ENCODE results near the gene BOC.

Gene BOC

DNA sequence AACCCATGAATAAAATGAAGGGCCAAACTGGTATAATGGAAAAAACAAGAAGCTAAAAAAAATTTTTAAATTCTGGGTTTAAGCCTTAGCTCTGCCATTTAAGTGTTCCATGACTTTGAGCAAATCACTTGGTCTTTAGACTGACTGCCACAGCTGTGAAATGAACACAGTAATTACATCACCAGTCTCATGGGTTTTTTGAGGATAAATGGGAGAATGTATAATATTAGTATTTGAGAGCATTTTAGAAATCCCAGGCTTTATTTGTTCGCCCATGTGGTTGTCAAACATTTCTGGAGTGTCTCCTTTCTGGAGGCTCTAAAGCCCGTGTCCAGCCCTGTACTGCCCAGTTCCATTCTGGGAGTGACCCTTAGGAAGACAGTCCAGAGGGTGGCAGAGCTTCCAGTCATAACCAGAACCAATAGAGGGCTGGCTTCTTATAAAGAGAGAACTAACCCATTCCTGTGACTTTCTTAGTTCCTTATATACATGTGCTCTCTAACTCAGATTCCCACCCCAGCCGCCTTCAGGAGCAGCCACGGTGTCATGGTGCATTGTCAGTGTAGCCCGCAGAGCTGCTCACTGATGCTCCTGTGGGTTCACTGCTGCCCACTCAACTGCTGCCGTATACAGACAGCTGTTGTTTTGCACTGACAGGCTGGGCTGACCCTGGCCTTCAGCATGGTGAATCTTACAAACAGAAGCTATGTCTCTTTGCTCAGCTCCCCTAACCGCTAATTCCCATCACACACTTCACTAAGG is 44.7 kb downstream of the BOC start:
- ChIA-PET POLR2A (no interaction called here), CTCF (interaction anchor here (1.4 kb wide), 1 partner anchor 9 kb away, joined by 3 read pairs; no protein-coding TSS in a partner anchor)
- 100% methylated on average over 7 of the region's 7 CpGs for WGBS (ENCODE audit: insufficient coverage)
- Histone ChIP-seq H3K9me3 (ENCODE audit: control extremely low read depth in 1 of 5, control insufficient read depth in 4 of 5, insufficient read depth in 2 of 5, low read depth in 1 of 5, low read length in 4 of 5) (no peaks in the 10 kb centered on the region), H3K36me3 (ENCODE audit: control insufficient read depth in 4 of 4, insufficient read depth in 4 of 4, low read length in 3 of 4) (no peaks in the 10 kb centered on the region), H3K4me3 (ENCODE audit: control insufficient read depth in 1 of 7, extremely low read depth in 1 of 7, insufficient read depth in 4 of 7, low read depth in 2 of 7, low read length in 6 of 7) (no peak overlapping the region), H3K27me3 (replicated peaks in 2 of 5; ENCODE audit: control insufficient read depth in 4 of 5, insufficient read depth in 5 of 5, low read length in 4 of 5) (peaks cover 0 to 1% (median 0%) of the 10 kb centered on the region in 5 experiments), H3K4me1 (ENCODE audit: control extremely low read depth in 1 of 4, control insufficient read depth in 4 of 4, insufficient read depth in 4 of 4, low read length in 3 of 4) (peaks cover 0 to 16% (median 0%) of the 10 kb centered on the region in 4 experiments), H3K27ac (ENCODE audit: insufficient read depth in 1 of 2, low read depth in 1 of 2, low read length in 2 of 2, poor library complexity in 1 of 2, severe bottlenecking in 2 of 2) (no peak overlapping the region)
- no peak for DNase-seq

DNA sequence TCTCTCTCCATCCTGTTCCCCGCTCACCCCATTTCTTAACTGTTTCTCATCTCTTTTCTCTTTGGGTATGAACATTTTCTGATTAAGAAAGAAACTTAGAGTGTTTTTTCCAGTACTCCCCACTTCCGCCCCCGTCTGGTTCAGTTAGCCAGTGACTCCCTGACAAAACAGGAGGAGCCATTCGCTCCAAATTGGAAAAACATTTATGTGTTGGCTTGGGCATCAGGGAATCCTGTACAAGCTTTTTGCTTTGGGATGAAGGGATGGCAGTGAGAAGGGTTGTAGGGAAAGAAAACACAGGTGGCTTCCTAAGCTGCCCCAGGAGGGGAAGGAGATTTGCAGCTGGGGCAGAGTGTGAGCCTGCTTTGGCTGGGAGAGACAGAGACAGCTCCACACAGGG is 47.0 kb downstream of the BOC start:
- Histone ChIP-seq H3K4me3 (ENCODE audit: control insufficient read depth in 1 of 7, extremely low read depth in 1 of 7, insufficient read depth in 4 of 7, low read depth in 2 of 7, low read length in 6 of 7) (no peak overlapping the region), H3K4me1 (ENCODE audit: control extremely low read depth in 1 of 4, control insufficient read depth in 4 of 4, insufficient read depth in 4 of 4, low read length in 3 of 4) (peaks cover 0 to 16% (median 0%) of the 10 kb centered on the region in 4 experiments), H3K27me3 (replicated peaks in 2 of 5; ENCODE audit: control insufficient read depth in 4 of 5, insufficient read depth in 5 of 5, low read length in 4 of 5) (peaks cover 0 to 6% (median 0%) of the 10 kb centered on the region in 5 experiments), H3K36me3 (ENCODE audit: control insufficient read depth in 4 of 4, insufficient read depth in 4 of 4, low read length in 3 of 4) (no peaks in the 10 kb centered on the region), H3K27ac (ENCODE audit: insufficient read depth in 1 of 2, low read depth in 1 of 2, low read length in 2 of 2, poor library complexity in 1 of 2, severe bottlenecking in 2 of 2) (no peak overlapping the region), H3K9me3 (ENCODE audit: control extremely low read depth in 1 of 5, control insufficient read depth in 4 of 5, insufficient read depth in 2 of 5, low read depth in 1 of 5, low read length in 4 of 5) (no peaks in the 10 kb centered on the region)
- POLR2A ChIA-PET: no interaction called here
- WGBS (ENCODE audit: insufficient coverage): 100% methylated on average over 1 of the region's 4 CpGs
- DNase-seq: no peak
- CTCF ChIA-PET: interaction anchor here (1.0 to 1.6 kb wide), 2 partner anchors 11 to 21 kb away, joined by 3 to 6 read pairs; no protein-coding TSS in a partner anchor

- Histone ChIP-seq H3K27me3 (replicated peaks in 2 of 5; ENCODE audit: control insufficient read depth in 4 of 5, insufficient read depth in 5 of 5, low read length in 4 of 5) (peaks cover 0 to 6% (median 0%) of the 10 kb centered on the region in 5 experiments), H3K4me3 (ENCODE audit: control insufficient read depth in 1 of 7, extremely low read depth in 1 of 7, insufficient read depth in 4 of 7, low read depth in 2 of 7, low read length in 6 of 7) (no peak overlapping the region), H3K36me3 (ENCODE audit: control insufficient read depth in 4 of 4, insufficient read depth in 4 of 4, low read length in 3 of 4) (no peaks in the 10 kb centered on the region), H3K9me3 (ENCODE audit: control extremely low read depth in 1 of 5, control insufficient read depth in 4 of 5, insufficient read depth in 2 of 5, low read depth in 1 of 5, low read length in 4 of 5) (no peaks in the 10 kb centered on the region), H3K4me1 (ENCODE audit: control extremely low read depth in 1 of 4, control insufficient read depth in 4 of 4, insufficient read depth in 4 of 4, low read length in 3 of 4) (peaks cover 0 to 10% (median 0%) of the 10 kb centered on the region in 4 experiments), H3K27ac (ENCODE audit: insufficient read depth in 1 of 2, low read depth in 1 of 2, low read length in 2 of 2, poor library complexity in 1 of 2, severe bottlenecking in 2 of 2) (no peak overlapping the region)
- DNase-seq: no peak
- ChIA-PET POLR2A (no interaction called here), CTCF (interaction anchor here (1.6 kb wide), 1 partner anchor 10 kb away, joined by 6 read pairs; no protein-coding TSS in a partner anchor)
- no CpG with 5 or more reads among the region's 2 CpGs for WGBS (ENCODE audit: insufficient coverage)
Measured at GRCh38 chr3:113259196-113259595, 47.8 kb downstream of the BOC start.

DNA sequence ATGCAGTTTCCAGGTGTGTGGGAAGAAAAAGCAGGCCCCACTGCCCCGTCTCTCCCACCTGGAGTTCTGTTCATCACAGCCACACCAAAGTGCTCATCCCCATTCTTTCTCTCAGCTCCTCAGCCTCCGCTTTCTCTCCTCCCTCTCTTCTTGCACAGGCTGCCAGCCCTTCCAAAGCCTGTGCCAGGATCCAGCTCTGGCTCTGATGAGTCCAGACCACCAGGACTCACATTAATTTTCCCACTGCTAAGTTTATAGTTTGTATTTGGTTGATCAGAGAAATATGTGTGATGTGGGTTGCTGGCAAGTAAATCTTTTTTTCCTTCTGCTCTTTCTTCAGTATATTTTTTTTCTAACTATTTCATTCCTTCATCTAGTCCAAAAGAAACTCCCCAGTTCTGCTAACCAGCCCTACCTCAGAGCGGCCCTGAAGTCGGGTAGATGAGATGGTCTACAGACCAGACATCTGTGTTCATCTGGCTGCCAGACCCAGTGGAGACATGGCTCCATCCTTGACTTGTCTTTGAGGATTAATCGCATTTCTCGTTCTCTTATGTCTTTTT is 49.8 kb downstream of the BOC start:
- no peaks in the 10 kb centered on the region for H3K9me3 ChIP-seq (ENCODE audit: control extremely low read depth in 1 of 5, control insufficient read depth in 4 of 5, insufficient read depth in 2 of 5, low read depth in 1 of 5, low read length in 4 of 5)
- ChIA-PET CTCF (no interaction called here), POLR2A (no interaction called here)
- 96% methylated on average over 3 of the region's 6 CpGs for WGBS (ENCODE audit: insufficient coverage)
- no peak overlapping the region for H3K4me3 ChIP-seq (ENCODE audit: control insufficient read depth in 1 of 7, extremely low read depth in 1 of 7, insufficient read depth in 4 of 7, low read depth in 2 of 7, low read length in 6 of 7)
- no peak overlapping the region for H3K27ac ChIP-seq (ENCODE audit: insufficient read depth in 1 of 2, low read depth in 1 of 2, low read length in 2 of 2, poor library complexity in 1 of 2, severe bottlenecking in 2 of 2)
- peaks cover 0 to 6% (median 0%) of the 10 kb centered on the region in 5 experiments for H3K27me3 ChIP-seq (replicated peaks in 2 of 5; ENCODE audit: control insufficient read depth in 4 of 5, insufficient read depth in 5 of 5, low read length in 4 of 5)
- no peaks in the 10 kb centered on the region for H3K4me1 ChIP-seq (ENCODE audit: control extremely low read depth in 1 of 4, control insufficient read depth in 4 of 4, insufficient read depth in 4 of 4, low read length in 3 of 4)
- H3K36me3 ChIP-seq (ENCODE audit: control insufficient read depth in 4 of 4, insufficient read depth in 4 of 4, low read length in 3 of 4): no peaks in the 10 kb centered on the region
- DNase-seq: no peak

- Histone ChIP-seq H3K4me3 (ENCODE audit: control insufficient read depth in 1 of 7, extremely low read depth in 1 of 7, insufficient read depth in 4 of 7, low read depth in 2 of 7, low read length in 6 of 7) (no peak overlapping the region), H3K4me1 (ENCODE audit: control extremely low read depth in 1 of 4, control insufficient read depth in 4 of 4, insufficient read depth in 4 of 4, low read length in 3 of 4) (no peaks in the 10 kb centered on the region), H3K27ac (ENCODE audit: insufficient read depth in 1 of 2, low read depth in 1 of 2, low read length in 2 of 2, poor library complexity in 1 of 2, severe bottlenecking in 2 of 2) (no peak overlapping the region), H3K9me3 (ENCODE audit: control extremely low read depth in 1 of 5, control insufficient read depth in 4 of 5, insufficient read depth in 2 of 5, low read depth in 1 of 5, low read length in 4 of 5) (no peaks in the 10 kb centered on the region), H3K36me3 (ENCODE audit: control insufficient read depth in 4 of 4, insufficient read depth in 4 of 4, low read length in 3 of 4) (no peaks in the 10 kb centered on the region), H3K27me3 (replicated peaks in 2 of 5; ENCODE audit: control insufficient read depth in 4 of 5, insufficient read depth in 5 of 5, low read length in 4 of 5) (peaks cover 0 to 6% (median 0%) of the 10 kb centered on the region in 5 experiments)
- DNase-seq: no peak
- ChIA-PET POLR2A (no interaction called here), CTCF (no interaction called here)
- WGBS (ENCODE audit: insufficient coverage): no CpG with 5 or more reads among the region's 1 CpG
Measured at GRCh38 chr3:113261626-113262303, 50.4 kb downstream of the BOC start.

DNA sequence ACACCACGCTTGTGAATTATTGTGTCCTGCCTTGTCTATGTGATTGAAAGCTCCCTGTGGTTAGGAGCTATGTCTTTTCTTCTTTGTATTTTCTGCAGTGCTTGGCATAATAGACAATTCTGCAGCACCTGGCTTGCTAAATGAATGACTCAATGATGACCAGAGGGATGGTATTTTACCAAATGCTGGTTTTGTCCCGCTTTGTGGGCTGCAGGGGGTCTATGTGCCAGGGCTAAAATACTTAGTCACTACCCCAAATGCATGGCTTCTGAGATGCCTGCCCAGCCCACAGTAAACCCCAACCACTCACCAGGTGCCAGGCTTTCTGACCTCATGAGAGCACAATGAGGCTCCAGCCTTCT is 50.9 kb downstream of the BOC start:
- no peak overlapping the region for H3K27ac ChIP-seq (ENCODE audit: insufficient read depth in 1 of 2, low read depth in 1 of 2, low read length in 2 of 2, poor library complexity in 1 of 2, severe bottlenecking in 2 of 2)
- 86% methylated on average over 1 of the region's 2 CpGs for WGBS (ENCODE audit: insufficient coverage)
- ChIA-PET CTCF (interaction anchor here (1.6 kb wide), 1 partner anchor 13 kb away, joined by 3 read pairs; no protein-coding TSS in a partner anchor), POLR2A (no interaction called here)
- no peak for DNase-seq
- no peak overlapping the region for H3K4me3 ChIP-seq (ENCODE audit: control insufficient read depth in 1 of 7, extremely low read depth in 1 of 7, insufficient read depth in 4 of 7, low read depth in 2 of 7, low read length in 6 of 7)
- H3K27me3 ChIP-seq (replicated peaks in 2 of 5; ENCODE audit: control insufficient read depth in 4 of 5, insufficient read depth in 5 of 5, low read length in 4 of 5): peaks cover 0 to 6% (median 0%) of the 10 kb centered on the region in 5 experiments
- no peaks in the 10 kb centered on the region for H3K9me3 ChIP-seq (ENCODE audit: control extremely low read depth in 1 of 5, control insufficient read depth in 4 of 5, insufficient read depth in 2 of 5, low read depth in 1 of 5, low read length in 4 of 5)
- no peaks in the 10 kb centered on the region for H3K36me3 ChIP-seq (ENCODE audit: control insufficient read depth in 4 of 4, insufficient read depth in 4 of 4, low read length in 3 of 4)
- no peaks in the 10 kb centered on the region for H3K4me1 ChIP-seq (ENCODE audit: control extremely low read depth in 1 of 4, control insufficient read depth in 4 of 4, insufficient read depth in 4 of 4, low read length in 3 of 4)

DNA sequence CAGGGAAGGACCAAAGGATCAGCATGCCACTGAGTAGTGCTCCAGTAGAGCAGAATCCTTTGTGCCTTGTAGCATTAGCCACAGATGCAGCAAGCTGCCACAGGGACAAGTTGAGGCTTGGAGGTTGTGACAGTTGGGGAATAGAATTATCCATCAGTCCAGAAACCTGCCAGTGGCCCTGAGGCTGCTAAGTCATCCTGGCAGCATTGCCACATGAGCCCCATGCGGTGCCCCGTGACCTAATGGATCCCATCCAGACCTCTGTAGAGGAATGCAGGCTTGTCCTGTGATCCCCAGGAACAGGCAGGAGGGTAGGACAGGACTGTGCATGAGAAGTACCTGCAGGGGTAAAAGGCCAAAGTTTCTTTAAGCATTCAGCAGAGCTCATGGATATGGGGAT is 51.7 kb downstream of the BOC start:
- WGBS (ENCODE audit: insufficient coverage): 87% methylated on average over 2 of the region's 2 CpGs
- ChIA-PET POLR2A (no interaction called here), CTCF (interaction anchor here (1.6 kb wide), 1 partner anchor 12 kb away, joined by 3 read pairs; no protein-coding TSS in a partner anchor)
- H3K9me3 ChIP-seq (ENCODE audit: control extremely low read depth in 1 of 5, control insufficient read depth in 4 of 5, insufficient read depth in 2 of 5, low read depth in 1 of 5, low read length in 4 of 5): no peaks in the 10 kb centered on the region
- H3K4me1 ChIP-seq (ENCODE audit: control extremely low read depth in 1 of 4, control insufficient read depth in 4 of 4, insufficient read depth in 4 of 4, low read length in 3 of 4): no peaks in the 10 kb centered on the region
- no peak overlapping the region for H3K4me3 ChIP-seq (ENCODE audit: control insufficient read depth in 1 of 7, extremely low read depth in 1 of 7, insufficient read depth in 4 of 7, low read depth in 2 of 7, low read length in 6 of 7)
- DNase-seq: no peak
- H3K27ac ChIP-seq (ENCODE audit: insufficient read depth in 1 of 2, low read depth in 1 of 2, low read length in 2 of 2, poor library complexity in 1 of 2, severe bottlenecking in 2 of 2): no peak overlapping the region
- H3K36me3 ChIP-seq (ENCODE audit: control insufficient read depth in 4 of 4, insufficient read depth in 4 of 4, low read length in 3 of 4): no peaks in the 10 kb centered on the region
- peaks cover 0 to 6% (median 0%) of the 10 kb centered on the region in 5 experiments for H3K27me3 ChIP-seq (replicated peaks in 2 of 5; ENCODE audit: control insufficient read depth in 4 of 5, insufficient read depth in 5 of 5, low read length in 4 of 5)

Data from common myeloid progenitor, CD34-positive (primary cell).